T-helper 1 cell treated with Interleukin-12 subunit alpha and Interleukin-12 subunit beta and Interleukin-4 antibody, amounts not matched to agents 30 ng/mL and 1 ng/mL, for 36 hours (primary cell): ENCODE data around the gene RNPEPL1. TPM values are rescaled to one million over a fixed set of nuclear protein-coding genes. Genes with fewer than 3 reads are reported as not detected.
"Not testable (repeated sequence)": the region's sequence is repeated elsewhere in the genome, so short reads cannot be mapped to it uniquely, and the experiment has no call there.

ENCODE experiments used
- intact Hi-C: fragments of 100-400 bp; cut with micrococcal nuclease; formaldehyde crosslinking; loops from one replicate; pipeline ENCODE4 v1.15.1; 2024
- total RNA-seq: library from RNA; stranded (reverse); gene quantifications from 2 replicates; pipeline ENCODE4 v1.2.3, GENCODE V29; 2022

Gene RNPEPL1
- total RNA-seq, 1 donor from 2014 or later, result 121 TPM

DNA sequence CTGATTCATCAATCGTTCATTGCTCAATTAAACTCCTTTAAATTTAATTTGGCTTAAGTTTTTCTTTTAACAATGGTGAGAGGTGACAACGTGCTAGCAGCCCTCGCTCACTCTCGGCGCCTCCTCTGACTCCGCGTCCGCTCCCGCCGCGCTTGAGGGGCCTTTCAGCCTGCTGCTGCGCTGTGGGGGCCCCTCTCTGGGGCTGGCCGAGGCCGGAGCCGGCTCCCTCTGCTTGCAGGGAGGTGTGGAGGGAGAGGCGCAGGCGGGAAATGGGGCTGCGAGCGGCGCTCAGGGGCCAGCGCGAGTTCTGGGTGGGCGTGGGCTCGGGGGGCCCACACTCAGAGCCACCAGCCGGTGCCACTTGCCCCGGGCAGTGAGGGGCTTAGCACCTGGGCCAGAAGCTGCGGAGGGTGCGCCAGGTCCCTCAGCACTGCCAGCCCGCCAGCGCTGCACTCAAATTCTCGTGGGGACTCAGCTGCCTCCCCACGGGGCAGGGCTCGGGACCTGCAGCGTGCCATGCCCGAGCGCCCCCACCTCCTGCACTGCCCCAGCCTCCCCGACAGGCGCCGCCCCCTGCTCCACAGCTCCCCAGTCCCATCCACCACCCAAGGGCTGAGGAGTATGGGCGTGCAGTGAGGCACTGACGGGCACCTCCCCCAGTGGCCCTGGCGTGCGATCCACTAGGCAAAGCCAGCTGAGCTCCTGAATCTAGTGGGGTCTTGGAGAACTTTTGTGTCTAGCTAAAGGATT is 30.1 kb upstream of the RNPEPL1 start:
- intact Hi-C loops, result no loop called here

DNA sequence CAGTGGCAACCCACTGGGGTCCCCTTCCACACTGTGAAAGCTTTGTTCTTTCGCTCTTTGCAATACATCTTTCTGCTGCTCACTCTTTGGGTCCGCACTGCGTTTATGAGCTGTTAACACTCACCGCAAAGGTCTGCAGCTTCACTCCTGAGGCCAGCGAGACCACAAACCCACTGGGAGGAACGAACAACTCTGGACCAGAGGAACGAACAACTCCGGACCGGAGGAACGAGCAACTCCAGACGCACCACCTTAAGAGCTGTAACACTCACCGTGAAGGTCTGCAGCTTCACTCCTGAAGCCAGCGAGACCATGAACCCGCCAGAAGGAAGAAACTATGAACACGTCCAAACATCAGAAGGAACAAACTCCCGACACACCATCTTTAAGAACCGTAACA is 29.2 kb upstream of the RNPEPL1 start:
- intact Hi-C loops, result not testable (repeated sequence)

DNA sequence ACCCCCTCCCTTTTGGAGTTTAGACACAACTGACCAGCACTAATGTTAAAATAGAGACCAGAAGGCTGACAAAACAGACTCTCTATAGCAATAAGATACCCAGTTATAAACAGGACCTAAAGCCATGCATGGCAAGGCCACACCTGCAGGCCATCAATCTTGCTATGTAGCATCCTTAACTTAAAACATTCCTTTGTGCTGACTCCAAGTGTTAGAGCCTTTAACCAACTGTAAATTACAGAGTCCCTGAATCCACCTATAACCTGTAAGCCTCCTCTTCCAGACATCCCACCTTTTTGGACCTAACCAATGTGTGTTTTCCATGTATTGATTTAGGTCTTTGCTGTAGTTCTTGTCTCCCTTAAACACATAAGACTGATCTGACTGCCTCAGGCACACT is 28.4 kb upstream of the RNPEPL1 start:
- intact Hi-C loops, result no loop called here

DNA sequence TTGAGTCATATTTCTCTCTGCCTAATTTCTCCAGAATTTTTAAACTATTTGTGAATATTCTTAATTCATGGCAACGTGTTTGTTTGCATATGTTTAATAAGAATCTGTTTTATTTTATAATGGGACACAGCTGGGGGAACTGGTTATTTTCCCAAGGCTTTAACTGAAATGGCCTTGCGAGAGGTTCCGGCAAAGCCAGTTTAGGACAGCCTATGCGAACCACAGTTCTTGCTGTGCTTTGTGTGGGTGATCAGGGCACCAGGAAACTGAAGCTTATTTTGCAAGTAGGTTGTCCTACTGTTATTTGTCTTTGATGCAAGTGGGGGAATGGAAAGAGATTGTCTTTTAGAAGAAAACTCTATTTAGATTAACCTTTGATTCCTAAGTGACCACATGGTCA is 17.0 kb upstream of the RNPEPL1 start:
- intact Hi-C loops, result no loop called here

DNA sequence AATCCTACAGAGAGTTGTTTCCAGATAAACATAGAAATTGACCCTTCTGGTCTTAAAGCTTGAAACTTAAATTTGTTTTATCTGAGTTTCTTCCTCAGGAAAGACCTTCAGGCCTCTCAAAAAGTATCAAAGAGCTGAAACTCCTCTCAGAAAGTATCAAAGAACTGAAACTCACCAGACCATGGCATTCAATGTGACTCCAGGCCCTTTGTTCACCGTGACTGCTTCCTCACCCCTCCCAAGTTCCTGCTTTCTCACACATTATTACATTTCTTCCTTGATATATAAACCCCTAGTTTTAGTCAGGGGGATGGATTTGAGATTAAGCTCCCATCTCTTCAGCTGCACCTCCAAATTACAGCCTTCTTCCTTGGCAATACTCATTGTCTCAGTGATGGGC is 16.5 kb upstream of the RNPEPL1 start:
- intact Hi-C loops, result no loop called here

DNA sequence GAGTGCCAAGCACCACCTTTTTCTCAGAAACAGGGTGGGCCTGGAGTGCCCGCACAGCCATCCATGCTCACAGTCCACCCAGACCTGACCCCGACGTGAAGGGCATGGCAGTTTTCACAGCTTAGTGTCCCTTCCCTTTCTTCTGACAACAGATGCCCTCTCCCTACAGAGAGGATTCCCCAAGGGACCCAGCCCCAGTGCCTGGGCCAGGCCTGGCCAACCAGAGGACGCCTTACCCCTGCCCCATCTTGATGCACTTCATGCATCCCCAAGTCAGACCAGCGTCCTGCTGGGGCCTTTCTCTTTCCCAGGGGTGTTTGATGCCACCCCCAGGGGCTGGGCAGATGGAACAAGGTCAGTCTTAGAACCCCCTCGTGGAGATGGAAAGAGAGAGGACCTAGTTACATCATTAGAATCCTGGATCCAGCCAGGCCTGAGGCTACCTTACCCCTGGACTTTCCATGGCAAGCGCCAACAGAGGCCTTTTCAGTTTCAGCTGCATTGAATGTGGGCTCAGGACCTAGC is 14.3 kb upstream of the RNPEPL1 start:
- intact Hi-C loops, result no loop called here

DNA sequence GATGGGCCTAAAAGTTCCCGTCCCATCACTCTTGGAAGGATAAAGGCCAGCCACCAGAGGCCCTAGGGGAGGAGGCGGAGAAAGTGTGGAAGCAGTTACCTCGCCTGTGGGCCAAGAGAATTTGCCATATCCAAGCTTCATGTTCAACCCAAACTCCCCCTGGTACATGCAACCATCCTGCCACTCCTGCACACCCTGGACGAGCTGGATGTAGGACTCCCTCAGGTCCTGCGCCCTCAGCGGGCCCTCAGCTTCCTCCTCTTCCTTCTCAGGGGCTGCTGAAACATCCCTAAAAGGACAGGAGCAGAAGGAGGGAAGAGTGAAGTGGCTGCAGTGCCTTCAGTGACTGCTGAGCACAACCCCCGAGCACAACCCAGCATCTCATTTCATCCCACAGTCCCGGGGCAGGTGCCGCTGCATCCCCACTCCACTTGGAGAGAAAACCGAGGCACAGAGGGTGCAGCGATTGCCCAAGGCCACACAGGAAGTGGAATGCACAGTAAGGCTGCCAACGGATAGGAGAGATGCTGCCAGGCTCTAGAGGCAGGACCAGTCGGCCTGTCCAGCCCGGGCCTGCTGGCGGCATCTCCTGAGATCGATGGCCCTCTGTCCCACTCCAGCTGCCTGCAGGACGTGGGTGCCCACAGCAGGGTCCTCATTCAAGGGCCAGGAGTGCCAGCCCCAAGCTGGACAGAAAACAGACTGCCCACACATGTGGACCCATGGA is 13.4 kb upstream of the RNPEPL1 start:
- intact Hi-C loops, result no loop called here

DNA sequence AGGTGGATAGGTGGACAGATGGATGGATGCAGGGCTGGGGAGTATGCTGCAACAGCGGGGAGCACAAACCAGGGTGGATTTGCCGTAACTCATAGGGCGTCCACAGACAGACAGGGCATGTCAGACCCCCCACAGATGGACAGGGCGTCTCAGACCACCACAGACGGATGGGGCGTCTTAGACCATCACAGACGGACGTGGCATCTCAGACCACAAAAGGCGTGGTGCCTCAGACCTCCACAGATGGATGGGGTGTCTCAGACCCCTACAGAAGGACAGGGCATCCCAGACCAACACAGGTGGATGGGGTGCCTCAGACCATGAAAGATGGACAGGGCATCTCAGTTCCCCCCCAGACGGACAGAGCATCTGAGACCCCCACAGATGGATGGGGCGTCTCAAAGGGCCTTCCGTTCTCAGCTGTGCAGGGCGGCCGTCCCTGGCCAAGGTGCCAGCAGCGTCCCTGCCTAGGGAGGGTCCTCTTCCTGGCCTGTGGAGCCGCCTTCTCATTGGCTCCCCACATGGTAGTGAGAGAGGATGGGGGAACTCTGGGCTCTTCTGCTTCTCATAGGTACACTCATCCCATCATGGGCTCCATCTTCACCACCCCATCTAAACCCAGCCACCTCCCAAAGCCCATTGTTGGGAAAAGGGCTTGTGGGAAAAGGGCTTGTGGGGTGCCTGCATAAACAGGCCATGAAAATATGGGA is 12.6 kb upstream of the RNPEPL1 start:
- intact Hi-C loops, result loop anchor here (1.0 kb wide), 1 partner anchor 41 kb away; no protein-coding TSS in a partner anchor

DNA sequence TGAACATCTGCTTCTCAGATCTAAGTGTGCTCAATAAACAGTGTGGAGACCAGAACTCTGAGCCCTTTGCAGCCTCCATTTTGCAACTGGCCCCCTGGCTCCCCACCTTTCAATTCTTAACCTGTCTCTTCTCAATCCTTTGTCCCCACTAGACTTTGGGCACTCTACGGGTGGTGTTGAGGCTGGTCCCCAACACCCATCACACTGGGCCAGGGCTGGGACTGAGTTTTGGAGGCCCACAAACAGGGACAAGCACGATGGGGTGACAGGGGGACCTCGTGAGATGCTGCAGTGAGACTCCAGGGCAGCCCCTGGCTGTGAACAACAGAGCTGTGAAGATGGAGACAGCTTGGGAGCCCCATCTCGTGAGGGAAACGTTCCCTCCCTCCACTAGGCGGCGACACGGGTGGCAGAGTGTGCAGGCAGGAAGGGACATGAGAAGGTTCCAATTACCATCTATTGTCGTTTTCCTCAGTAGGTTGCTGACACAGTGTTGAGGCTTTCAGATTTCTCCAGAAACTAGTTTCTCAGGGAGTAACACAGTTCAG is 11.7 kb upstream of the RNPEPL1 start:
- intact Hi-C loops, result loop anchor here (1.0 kb wide), 1 partner anchor 42 kb away; no protein-coding TSS in a partner anchor

DNA sequence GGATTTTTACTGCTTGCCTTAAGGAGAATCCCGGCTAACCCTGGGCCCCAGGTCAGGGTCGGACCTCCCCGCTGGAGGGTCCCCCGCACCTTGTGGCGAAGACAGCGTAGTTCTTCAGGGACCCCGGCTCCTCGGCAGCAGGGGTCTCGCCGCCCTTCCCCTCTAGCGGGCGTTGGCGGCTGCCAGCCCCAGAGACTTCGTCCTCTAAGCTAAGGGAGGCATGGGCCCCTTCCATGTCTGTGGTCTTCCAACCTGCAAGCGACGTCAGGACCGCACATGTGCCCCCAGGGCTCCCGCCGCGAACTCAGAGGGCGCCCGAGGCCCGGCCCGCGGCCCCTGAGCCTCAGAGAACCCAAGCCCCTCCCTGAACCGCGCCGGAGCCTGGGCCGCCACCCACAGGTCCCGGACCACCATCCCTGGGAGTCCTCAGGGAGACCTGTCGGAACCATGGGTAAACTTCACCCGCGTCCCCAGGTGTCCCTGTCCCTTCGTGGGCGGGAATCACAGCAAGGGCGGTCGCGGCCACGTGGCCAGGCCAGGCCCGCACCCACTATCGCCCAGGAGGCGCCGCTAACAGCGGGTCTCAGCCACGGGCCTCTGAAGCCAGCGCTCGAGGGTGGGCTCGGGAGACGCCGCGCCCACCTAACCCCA is 11.1 kb upstream of the RNPEPL1 start:
- intact Hi-C loops, result no loop called here

DNA sequence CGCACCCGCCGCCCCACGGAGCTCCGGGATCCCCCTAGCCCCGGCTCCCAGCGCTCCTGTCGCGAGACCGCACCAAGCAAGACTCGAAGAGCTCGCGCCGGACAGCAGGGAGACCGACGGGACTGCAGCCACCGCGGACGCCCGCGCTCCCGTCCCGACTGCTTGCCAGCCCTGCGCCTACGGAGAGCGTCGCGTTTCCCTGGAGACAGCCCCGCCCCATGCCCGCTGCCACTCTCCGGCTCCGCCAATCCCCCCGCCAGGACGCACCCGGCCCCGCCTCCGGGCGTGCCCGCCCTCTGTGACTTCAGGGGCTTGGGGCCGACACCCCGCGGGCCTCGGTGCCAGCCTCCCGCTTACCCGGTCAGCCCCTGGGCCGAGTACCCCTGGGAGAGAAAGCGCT is 10.5 kb upstream of the RNPEPL1 start, which contains the start of gene ANKMY1:
Gene ANKMY1, minus strand, starts transcription at position 181 of the 400 bp plus-strand sequence. CDS start 653 bp downstream, outside the sequence.
- intact Hi-C loops, result no loop called here

DNA sequence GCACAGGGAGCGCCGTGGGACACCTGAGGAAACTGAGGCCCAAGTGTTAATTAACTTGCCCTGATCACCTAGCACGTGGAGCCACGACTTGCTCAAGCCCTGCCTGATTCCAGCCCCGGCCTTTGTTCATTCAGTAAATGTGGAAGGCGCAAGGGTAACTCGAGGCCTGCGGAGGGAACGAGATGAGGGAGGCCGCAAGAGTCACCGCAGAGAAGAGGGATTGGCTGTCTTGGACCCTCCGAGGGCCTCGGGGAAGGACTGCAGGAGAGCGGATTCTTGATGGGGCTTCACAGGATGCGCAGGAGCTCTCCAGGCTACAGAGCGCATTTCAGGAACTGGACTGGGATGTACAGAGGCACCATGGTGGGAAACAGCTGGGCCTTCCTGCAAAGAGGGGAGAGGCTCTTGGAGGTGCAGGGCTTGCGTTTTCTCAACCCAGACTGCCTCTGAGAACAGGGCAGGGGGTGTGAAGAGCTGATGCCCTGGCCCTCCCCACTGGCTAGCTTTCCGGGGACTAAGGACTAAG is 10.0 kb upstream of the RNPEPL1 start:
- intact Hi-C loops, result no loop called here

DNA sequence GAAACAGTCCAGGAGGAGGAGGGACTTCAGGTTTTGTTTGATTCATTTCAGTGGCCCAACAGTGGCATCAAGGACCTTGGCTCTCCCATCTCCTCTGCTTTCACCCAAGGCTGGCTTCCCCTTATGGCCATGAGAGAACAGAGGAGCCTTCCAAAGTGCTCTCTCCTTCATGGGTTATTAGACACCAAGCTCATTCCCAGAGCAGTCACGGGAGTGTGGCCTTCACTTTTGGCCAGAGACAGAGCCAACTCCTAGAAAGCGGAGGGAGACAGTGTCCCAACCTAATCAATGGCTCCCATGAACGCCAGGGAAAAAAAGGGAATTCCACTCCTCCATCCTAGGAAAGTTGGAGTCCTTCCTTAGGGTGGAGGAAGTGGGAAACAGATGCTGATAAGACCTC is 9.0 kb upstream of the RNPEPL1 start:
- intact Hi-C loops, result no loop called here

DNA sequence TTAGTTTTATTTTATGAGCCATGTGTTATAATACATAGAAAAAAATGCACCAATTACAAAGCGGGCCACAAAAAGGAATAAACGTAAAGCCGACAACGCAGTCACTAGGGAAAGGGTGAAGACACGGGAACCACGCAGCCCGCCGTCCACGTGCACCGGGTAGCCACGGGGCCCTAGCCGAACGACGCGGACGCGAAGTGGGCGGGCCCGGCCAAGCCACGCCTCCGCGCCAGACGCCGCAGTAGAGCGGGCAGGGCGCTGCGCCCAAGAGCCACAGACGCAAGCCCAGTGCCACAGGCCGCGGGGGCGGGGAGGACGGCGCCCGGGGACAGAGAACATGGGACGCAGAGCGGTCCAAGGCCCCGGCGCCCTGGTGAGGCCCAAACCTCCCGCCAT is 8.2 kb upstream of the RNPEPL1 start, which contains the start of gene DUSP28:
Gene DUSP28, plus strand, starts transcription at position 274 of the 396 bp plus-strand sequence. CDS start 328 bp downstream, outside the sequence.
- intact Hi-C loops, result loop anchor here (1.0 to 10.0 kb wide), 8 partner anchors 46 to 1275 kb away; partner anchors contain the start of genes ATG4B, MTERF4, NDUFA10 and THAP4

DNA sequence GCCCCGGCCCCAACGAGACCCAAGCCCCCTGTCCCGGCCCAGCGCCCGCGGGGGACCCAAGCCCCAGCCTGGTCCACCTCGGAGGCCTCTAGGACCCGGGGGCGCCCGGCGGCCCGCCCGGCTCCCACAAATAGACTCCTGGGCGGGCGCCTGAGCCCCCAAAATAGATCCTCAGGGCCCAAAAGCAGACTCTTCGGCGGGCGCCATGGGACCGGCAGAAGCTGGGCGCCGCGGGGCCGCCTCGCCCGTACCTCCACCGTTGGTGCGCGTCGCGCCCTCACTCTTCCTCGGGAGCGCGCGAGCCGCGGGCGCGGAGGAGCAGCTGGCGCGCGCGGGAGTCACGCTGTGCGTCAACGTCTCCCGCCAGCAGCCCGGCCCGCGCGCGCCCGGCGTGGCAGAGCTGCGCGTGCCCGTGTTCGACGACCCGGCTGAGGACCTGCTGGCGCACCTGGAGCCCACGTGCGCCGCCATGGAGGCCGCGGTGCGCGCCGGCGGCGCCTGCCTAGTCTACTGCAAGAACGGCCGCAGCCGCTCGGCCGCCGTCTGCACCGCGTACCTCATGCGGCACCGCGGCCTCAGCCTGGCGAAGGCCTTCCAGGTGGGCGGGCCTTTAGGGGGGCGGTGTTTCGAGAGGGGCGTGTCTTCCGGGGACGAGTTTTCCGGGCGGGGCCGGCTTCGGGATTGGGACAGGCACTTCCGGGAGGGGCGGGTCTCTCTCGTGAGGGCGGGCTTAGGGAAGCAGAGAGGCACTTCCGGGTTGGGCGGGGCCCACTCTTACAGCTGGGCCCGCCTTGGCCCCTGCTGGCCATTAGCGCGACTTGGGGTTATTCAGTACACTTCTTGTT is 7.6 kb upstream of the RNPEPL1 start:
- intact Hi-C loops, result loop anchor here (1.0 to 10.0 kb wide), 13 partner anchors 26 to 1276 kb away; partner anchors contain the start of genes ATG4B, CAPN10, GPR35 and HDLBP

DNA sequence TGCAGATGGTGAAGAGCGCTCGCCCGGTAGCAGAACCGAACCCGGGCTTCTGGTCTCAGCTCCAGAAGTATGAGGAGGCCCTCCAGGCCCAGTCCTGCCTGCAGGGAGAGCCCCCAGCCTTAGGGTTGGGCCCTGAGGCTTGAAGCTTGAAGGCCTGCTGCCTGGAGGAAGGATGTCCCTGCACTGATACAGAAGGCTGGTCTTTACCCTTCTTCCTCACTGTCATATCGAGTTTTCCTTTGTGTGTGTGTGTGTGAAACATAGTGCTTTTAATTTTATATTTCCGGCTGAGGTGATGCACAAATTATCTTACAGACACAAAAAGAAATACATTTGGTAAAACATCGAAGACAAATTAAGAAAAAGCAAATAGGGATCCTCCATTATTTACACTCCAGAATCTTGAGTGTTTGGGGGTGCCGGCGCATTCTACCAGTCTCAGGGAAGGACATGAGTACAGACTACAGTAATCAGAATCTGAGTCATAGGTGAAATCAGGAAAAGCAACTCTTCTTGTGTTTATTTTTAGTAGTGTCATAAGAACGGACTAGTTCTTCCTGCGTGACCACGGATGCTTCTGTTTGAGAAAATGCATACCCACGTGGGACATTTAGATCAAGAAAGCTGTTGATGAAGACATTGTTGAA is 6.8 kb upstream of the RNPEPL1 start:
- intact Hi-C loops, result loop anchor here (1.0 to 10.0 kb wide), 12 partner anchors 25 to 1277 kb away; partner anchors contain the start of genes ATG4B, CAPN10, GPR35 and HDLBP

DNA sequence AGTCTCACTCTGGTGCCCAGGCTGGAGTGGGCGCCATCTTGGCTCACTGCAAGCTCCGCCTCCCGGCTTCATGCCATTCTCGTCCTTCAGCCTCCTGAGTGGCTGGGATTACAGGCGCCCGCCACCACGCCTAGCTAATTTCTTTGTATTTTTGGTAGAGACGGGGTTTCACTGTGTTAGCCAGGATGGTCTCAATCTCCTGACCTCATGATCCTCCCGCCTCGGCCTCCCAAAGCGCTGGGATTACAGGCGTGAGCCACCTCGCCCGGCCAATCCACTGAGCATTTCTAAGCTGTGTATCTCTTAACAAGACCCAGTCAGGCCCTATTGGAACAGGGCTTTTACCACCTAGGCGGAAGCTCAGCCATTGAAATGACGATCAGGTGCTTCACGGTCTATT is 5.1 kb upstream of the RNPEPL1 start:
- intact Hi-C loops, result loop anchor here (5.0 to 10.0 kb wide), 3 partner anchors 538 to 1278 kb away; partner anchors contain the start of genes ATG4B, NDUFA10 and THAP4

DNA sequence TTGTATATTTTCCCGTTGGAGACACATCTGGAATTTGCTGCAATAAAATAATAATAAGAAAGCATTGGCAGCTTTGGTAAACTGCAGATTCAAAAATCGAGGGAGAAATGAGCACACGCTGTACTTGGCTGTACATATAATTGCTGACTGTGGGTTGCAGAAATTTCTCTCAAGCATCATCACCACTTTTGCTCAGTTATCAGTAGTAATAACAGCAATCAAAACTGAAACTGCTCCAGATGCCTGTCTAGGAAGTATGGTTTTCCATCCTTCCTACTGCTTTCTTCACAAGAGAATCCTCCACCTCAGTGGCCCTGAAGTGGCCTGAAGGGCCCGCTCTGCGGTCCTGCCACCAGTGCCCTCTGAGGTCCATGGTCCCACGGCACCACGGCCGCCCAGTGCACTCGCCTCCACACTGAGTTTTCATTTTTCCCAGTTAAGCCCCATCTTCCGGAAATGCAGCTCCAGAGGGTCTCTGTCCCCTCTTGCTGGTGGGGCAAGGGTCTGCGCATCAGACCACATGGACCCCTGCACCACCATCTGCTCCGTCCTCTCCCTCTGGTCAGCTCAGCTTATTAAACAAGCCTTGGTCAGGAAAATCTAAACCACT is 4.2 kb upstream of the RNPEPL1 start:
- intact Hi-C loops, result loop anchor here (2.0 to 10.0 kb wide), 4 partner anchors 539 to 1279 kb away; partner anchors contain the start of genes ATG4B, NDUFA10, PPP1R7 and THAP4
